ENCODE data around the gene BCL11A.
"Not testable (repeated sequence)": the region's sequence is repeated elsewhere in the genome, so short reads cannot be mapped to it uniquely, and the experiment has no call there.

Gene BCL11A

GRCh38 chr2:60422826-60423483, 130.5 kb downstream of the BCL11A start:
- no peak for DNase-seq

GRCh38 chr2:60417210-60417609, 136.2 kb downstream of the BCL11A start:
- not testable (repeated sequence) for DNase-seq

GRCh38 chr2:60416221-60417008, 137.0 kb downstream of the BCL11A start:
- DNase-seq, result peak; percentile 93

- no peak for DNase-seq
These were observed 137.6 kb downstream of the BCL11A start for GRCh38 chr2:60415814-60416213.

GRCh38 chr2:60414495-60415138, 138.8 kb downstream of the BCL11A start:
- DNase-seq, result peak; percentile 57

- peak; percentile 71 for DNase-seq
These were observed 139.7 kb downstream of the BCL11A start for GRCh38 chr2:60413814-60414168.

GRCh38 chr2:60413069-60413813, 140.2 kb downstream of the BCL11A start:
- DNase-seq, result no peak

GRCh38 chr2:60412620-60413019, 140.8 kb downstream of the BCL11A start:
- no peak for DNase-seq

- DNase-seq, result no peak
These were observed 141.4 kb downstream of the BCL11A start for GRCh38 chr2:60412027-60412426.

- no peak for DNase-seq
These were observed 142.2 kb downstream of the BCL11A start for GRCh38 chr2:60411295-60411694.

- DNase-seq, result no peak
These were observed 142.9 kb downstream of the BCL11A start for GRCh38 chr2:60410456-60411146.

- DNase-seq, result no peak
These were observed 144.0 kb downstream of the BCL11A start for GRCh38 chr2:60409531-60409871.

GRCh38 chr2:60408811-60409530, 144.5 kb downstream of the BCL11A start:
- DNase-seq, result no peak

- no peak for DNase-seq
These were observed 145.2 kb downstream of the BCL11A start for GRCh38 chr2:60408207-60408606.

- no peak for DNase-seq
These were observed 146.1 kb downstream of the BCL11A start for GRCh38 chr2:60407398-60407797.

- no peak for DNase-seq
These were observed 147.3 kb downstream of the BCL11A start for GRCh38 chr2:60406192-60406591.

GRCh38 chr2:60405271-60405919, 148.1 kb downstream of the BCL11A start:
- DNase-seq, result no peak

Data from suppressor macrophage treated with lipopolysaccharide for 4 hours (primary cell).